Adrenal gland (tissue), 12 donors: ENCODE measurements around the gene GSTT2B. TPM values are rescaled to one million over a fixed set of nuclear protein-coding genes. Genes with fewer than 3 reads are reported as not detected.

Experiments used
- DNase-seq, 7 donors: peaks; one replicate each; pipeline ENCODE4 v3.0.0-alpha.2; 2019 to 2020
- H3K27ac ChIP-seq, 5 donors: fragments of 200-600 bp; sonication (generic) in 4 of 5; 1 replicate in 3 of 5; 2 replicates in 2 of 5; pipeline versions ENCODE4 v1.5.1 to v1.8.0; 2016 to 2020; ENCODE audit warnings: mild to moderate bottlenecking in 1 of 5
- H3K27me3 ChIP-seq: fragments of 200-600 bp; 2 replicates; pipeline ENCODE4 v1.8.0; 2021
- H3K36me3 ChIP-seq, 2 donors: fragments of 200-600 bp; replicated peaks in 1 of 2; 1 replicate in 1 of 2; 2 replicates in 1 of 2; pipeline versions ENCODE4 v1.5.1 to v1.8.0; 2018 to 2022
- H3K4me1 ChIP-seq, 2 donors: fragments of 200-600 bp; replicated peaks in 1 of 2; 1 replicate in 1 of 2; 2 replicates in 1 of 2; pipeline versions ENCODE4 v1.5.1 to v1.8.0; 2018 to 2021
- H3K4me3 ChIP-seq, 4 donors: fragments of 200-600 bp; sonication (generic) in 3 of 4; one replicate each; pipeline ENCODE4 v1.5.1; 2016 to 2018
- H3K9me3 ChIP-seq, 3 donors: fragments of 200-600 bp; sonication (generic) in 1 of 3; replicated peaks in 1 of 3; 1 replicate in 2 of 3; 2 replicates in 1 of 3; pipeline versions ENCODE4 v1.5.1 to v1.8.0; 2016 to 2021
- CTCF ChIP-seq, 6 experiments: fragments of 450-650 bp in 4 of 6; fragments of 200-600 bp in 2 of 6; sonication (generic) in 1 of 6; IDR thresholded peaks; 1 replicate in 5 of 6; 2 replicates in 1 of 6; pipeline versions ENCODE4 v1.5.1 to v1.8.0; 2016 to 2021; ENCODE audit warnings: antibody characterized with exemption in 6 of 6, mild to moderate bottlenecking in 2 of 6, moderate library complexity in 1 of 6
- POLR2A ChIP-seq, 2 donors: fragments of 450-650 bp; IDR thresholded peaks; one replicate each; pipeline ENCODE4 v1.6.1; 2017; ENCODE audit warnings: antibody characterized with exemption in 2 of 2, mild to moderate bottlenecking in 2 of 2, moderate library complexity in 1 of 2
- WGBS, 4 donors: extraction: QIAGEN DNeasy Blood & Tissue Kit in 2 of 4; methylation state at CpG; one replicate each; pipeline versions ENCODE4 v1.1.5 to v1.1.7; 2013 to 2017; 5-methylcytosine and 5-hydroxymethylcytosine counted together
- intact Hi-C, 2 donors: fragments of 100-400 bp; cut with DNase I; formaldehyde crosslinking; loops; one replicate each; pipeline versions ENCODE4 v1.14.1 to v1.15.0; 2022 to 2023
- polyA plus RNA-seq, 3 donors: library from polyadenylated mRNA; stranded (reverse); fragments of 200-250 nt in 2 of 3; fragments of 350-450 nt in 1 of 3; fragmentation: Illumina TruSeq in 1 of 3; extraction: RNeasy Lipid Tissue Mini Kit (QIAGEN cat#74804) in 1 of 3; gene quantifications; one replicate each; pipeline ENCODE4 v1.2.3, GENCODE V29; 2013 to 2014
- total RNA-seq, 9 donors: library from RNA; depleted of rRNA in 4 of 9; stranded (reverse); fragments of >200 nt in 4 of 9; fragments of 120-200 nt in 1 of 9; fragmentation: NEBNext Ultra II Directional in 1 of 9; extraction: Animal tissue kit (Norgen Biotek cat#: 25700) in 1 of 9; gene quantifications; one replicate each; pipeline versions ENCODE4 v1.1.0 to v1.2.4, GENCODE V29; 2013 to 2023
- donor health status: healthy with polysubstance abuse.
- donor health status: Bipolar disorder and iron deficiency.
- donor health status: DM: yes; HTN: yes; CAD: no.
- donor health status: DM: no; HTN: no; CAD: no.
- donor health status: DM: no; HTN: no; CAD: no.
- donor health status: DM: yes; HTN: yes; CAD: no.

The GSTT2B gene
- total and polyA plus RNA-seq, 12 donors, result 3.6 to 169 (median 49.0) TPM

DNA sequence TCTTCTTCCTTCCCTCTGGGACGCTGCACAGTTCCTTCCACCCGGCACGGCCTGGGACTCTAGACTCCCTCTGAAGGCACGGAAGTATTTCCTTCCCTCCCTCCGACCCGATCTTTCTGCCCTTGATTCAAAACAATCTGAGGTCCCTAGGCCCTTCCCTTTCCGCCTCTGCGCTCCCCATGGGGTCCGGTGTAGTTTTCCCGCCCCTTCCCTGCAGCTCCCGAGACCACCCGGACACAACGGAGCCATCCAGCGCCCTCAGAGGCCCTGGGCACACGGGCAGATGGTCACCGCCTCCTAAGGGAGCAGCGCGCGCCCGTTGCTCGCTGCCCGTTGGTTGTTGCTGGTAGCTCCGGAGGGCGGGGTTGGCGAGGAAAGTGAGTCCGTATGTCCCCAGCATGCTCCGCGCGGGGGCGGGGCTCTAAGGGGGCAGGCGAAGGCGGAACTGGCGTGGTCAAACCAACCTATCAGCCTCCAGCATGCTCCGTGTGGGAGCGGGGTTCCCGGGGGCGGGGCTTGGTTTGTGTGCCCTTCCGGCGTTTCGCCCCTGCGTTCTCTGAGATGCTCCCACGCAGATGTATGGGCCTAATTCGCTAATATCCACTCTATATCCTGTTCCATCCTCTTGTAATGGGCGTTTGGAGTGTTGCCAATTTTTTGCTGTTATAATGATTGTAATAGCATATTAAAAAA lies 47.2 kb downstream of the GSTT2B start:
- Histone ChIP-seq H3K4me1 (peaks cover 11 to 20% of the 10 kb centered on the region in 2 donors), H3K4me3 (peak overlapping the region in 3 of 4 donors; percentile 33 to 61 (median 42)), H3K36me3 (no peaks in the 10 kb centered on the region), H3K9me3 (no peaks in the 10 kb centered on the region), H3K27ac (peak overlapping the region; percentile 74 to 90 (median 80)), H3K27me3 (no peaks in the 10 kb centered on the region)
- TF ChIP-seq POLR2A (IDR thresholded peaks at IDR 0.05) (peak; percentile 90 to 97), CTCF (IDR thresholded peaks at IDR 0.05) (peak in 1 of 6 experiments; percentile 1)
- WGBS, 4 donors, result 0 to 1% (median 0%) methylated on average over 13 to 44 of the region's 44 CpGs
- DNase-seq, result peak; percentile 99 to 100 (median 100)
- intact Hi-C loops, result no loop called here

DNA sequence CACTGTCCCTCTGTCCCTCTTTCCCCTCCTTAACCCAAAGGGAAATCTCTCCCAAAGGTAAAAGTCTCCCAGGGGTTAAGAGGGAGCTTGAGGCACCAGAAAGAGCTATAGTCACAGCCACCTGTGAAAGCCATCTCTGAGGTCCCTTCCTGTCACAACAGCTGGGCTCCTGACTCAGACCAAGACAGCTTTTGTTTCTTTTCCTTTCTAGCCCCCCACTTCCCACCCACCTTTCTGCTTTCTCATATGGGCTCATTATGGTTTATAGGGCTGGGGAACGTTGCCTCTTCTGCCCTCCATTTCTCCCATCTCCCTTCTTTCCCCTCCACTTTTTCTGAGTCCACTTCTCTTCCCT lies 47.7 kb downstream of the GSTT2B start:
- Histone ChIP-seq H3K27me3 (no peaks in the 10 kb centered on the region), H3K9me3 (no peaks in the 10 kb centered on the region), H3K4me1 (peaks cover 11 to 20% of the 10 kb centered on the region in 2 donors), H3K4me3 (peak overlapping the region in 2 of 4 donors; percentile 42 to 61), H3K27ac (peak overlapping the region; percentile 74 to 90 (median 80)), H3K36me3 (no peaks in the 10 kb centered on the region)
- intact Hi-C loops, result no loop called here
- DNase-seq, result peak in 1 of 7 donors; percentile 19
- TF ChIP-seq CTCF (IDR thresholded peaks at IDR 0.05), result no peak
- no peak for TF ChIP-seq POLR2A (IDR thresholded peaks at IDR 0.05)
- WGBS, 4 donors, result 0% methylated on average over 1 of the region's 1 CpG

- no peaks in the 10 kb centered on the region for H3K27me3 ChIP-seq
- intact Hi-C loops, result no loop called here
- H3K4me1 ChIP-seq, result peaks cover 11 to 20% of the 10 kb centered on the region in 2 donors
- WGBS, 4 donors, result 90 to 94% (median 92%) methylated on average over 9 of the region's 9 CpGs
- DNase-seq, result peak in 2 of 7 donors; percentile 19 to 33
- no peaks in the 10 kb centered on the region for H3K9me3 ChIP-seq
- TF ChIP-seq POLR2A (IDR thresholded peaks at IDR 0.05) (no peak), CTCF (IDR thresholded peaks at IDR 0.05) (no peak)
- H3K27ac ChIP-seq, result no peak overlapping the region
- no peak overlapping the region for H3K4me3 ChIP-seq
- H3K36me3 ChIP-seq, result no peaks in the 10 kb centered on the region
These were observed 48.6 kb downstream of the GSTT2B start for GRCh38 chr22:23912293-23912903.

DNA sequence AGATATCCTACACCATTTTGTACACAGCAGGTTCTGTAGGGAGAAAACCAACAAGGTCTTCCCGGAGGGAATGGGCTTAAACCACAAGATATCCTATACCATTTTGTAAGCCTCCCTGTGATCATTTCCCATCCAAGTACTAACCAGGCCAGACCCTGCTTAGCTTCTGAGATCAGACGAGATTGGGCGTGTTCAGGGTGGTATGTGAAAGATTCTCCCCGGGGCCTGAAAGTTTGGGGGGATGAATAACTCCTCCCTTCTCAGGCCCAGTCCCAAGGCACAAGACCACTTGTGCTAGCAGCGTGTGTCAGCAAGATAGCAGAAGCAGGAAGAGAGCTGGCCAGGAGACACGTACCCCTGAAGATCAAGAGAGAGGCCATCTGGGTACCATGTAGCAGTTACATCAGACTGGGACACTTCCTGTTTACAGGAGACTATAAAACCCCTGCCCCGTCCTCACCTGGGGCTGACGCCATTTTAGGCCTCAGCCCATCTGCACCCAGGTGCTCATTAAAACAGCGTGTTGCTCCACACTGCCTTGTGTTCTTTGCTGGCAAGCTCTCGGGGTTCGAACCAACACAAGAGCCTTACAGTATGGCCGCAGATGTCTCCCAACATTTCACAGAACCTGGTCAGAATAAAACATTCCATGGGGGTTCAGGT lies 49.5 kb downstream of the GSTT2B start:
- DNase-seq, result peak in 2 of 7 donors; percentile 23 to 45
- WGBS, 4 donors, result 93 to 96% (median 95%) methylated on average over 11 to 12 of the region's 12 CpGs

More for the DNA sequence above, 49.5 kb downstream of the GSTT2B start:
- TF ChIP-seq POLR2A (IDR thresholded peaks at IDR 0.05) (no peak), CTCF (IDR thresholded peaks at IDR 0.05) (no peak)
- H3K9me3 ChIP-seq, result no peaks in the 10 kb centered on the region
- no peaks in the 10 kb centered on the region for H3K36me3 ChIP-seq
- no peaks in the 10 kb centered on the region for H3K27me3 ChIP-seq
- peaks cover 11 to 20% of the 10 kb centered on the region in 2 donors for H3K4me1 ChIP-seq
- H3K27ac ChIP-seq, result peak overlapping the region in 2 of 5 donors; percentile 39 to 73
- intact Hi-C loops, result no loop called here
- no peak overlapping the region for H3K4me3 ChIP-seq
